Astrocyte (in vitro differentiated cells and primary cell): Measurements from ENCODE around the gene POLR1D. TPM values are rescaled to one million over a fixed set of nuclear protein-coding genes. Genes with fewer than 3 reads are reported as not detected.

Experiments
- DNase-seq: peaks from one replicate; pipeline ENCODE4 v3.0.0-alpha.2; 2010; ENCODE audit warnings: low read depth
- FAIRE-seq: peaks from 2 replicates; lab custom pipeline; 2011; peaks lifted over from hg19 to GRCh38; lab: Jason Lieb, UNC
- H2AFZ ChIP-seq: 2 replicates; pipeline ENCODE4 v1.6.0; 2012; ENCODE audit warnings: low read depth, low read length, inconsistent platforms
- H3K27ac ChIP-seq: 2 replicates; pipeline ENCODE4 v1.5.1; 2011; ENCODE audit warnings: low read depth, low read length, inconsistent platforms
- H3K27me3 ChIP-seq: 2 replicates; pipeline ENCODE4 v1.6.0; 2011; ENCODE audit warnings: low read length, inconsistent platforms; ENCODE audit not compliant: insufficient read depth
- H3K36me3 ChIP-seq: 2 replicates; pipeline ENCODE4 v1.5.1; 2011; ENCODE audit warnings: low read length, inconsistent platforms; ENCODE audit not compliant: insufficient read depth
- H3K4me1 ChIP-seq: 2 replicates; pipeline ENCODE4 v1.5.1; 2011; ENCODE audit warnings: low read length, inconsistent platforms; ENCODE audit not compliant: insufficient read depth
- H3K4me2 ChIP-seq: 2 replicates; pipeline ENCODE4 v1.6.0; 2012; ENCODE audit warnings: low read length, inconsistent platforms
- H3K4me3 ChIP-seq: 2 replicates; pipeline ENCODE4 v1.5.1; 2011; ENCODE audit warnings: low read depth, mild to moderate bottlenecking, low read length, inconsistent platforms; ENCODE audit not compliant: insufficient read depth
- H3K79me2 ChIP-seq: 2 replicates; pipeline ENCODE4 v1.6.0; 2012; ENCODE audit warnings: mild to moderate bottlenecking, low read length, inconsistent platforms; ENCODE audit not compliant: insufficient read depth
- H3K9ac ChIP-seq: 2 replicates; pipeline ENCODE4 v1.6.0; 2012; ENCODE audit warnings: mild to moderate bottlenecking, low read length, inconsistent platforms
- H3K9me3 ChIP-seq: 2 replicates; pipeline ENCODE4 v1.5.1; 2012; ENCODE audit warnings: low read depth, mild to moderate bottlenecking, low read length, inconsistent platforms; ENCODE audit not compliant: insufficient read depth
- H4K20me1 ChIP-seq: 2 replicates; pipeline ENCODE4 v1.6.0; 2012; ENCODE audit warnings: low read length, inconsistent platforms; ENCODE audit not compliant: insufficient read depth
- H3K27ac Mint-ChIP-seq: one replicate; pipeline ENCODE4 v1.8.0; 2021; ENCODE audit warnings: mild to moderate bottlenecking, mixed read lengths; ENCODE audit not compliant: unreplicated experiment
- H3K27me3 Mint-ChIP-seq: one replicate; pipeline ENCODE4 v1.8.0; 2021; ENCODE audit warnings: low read depth, mixed read lengths; ENCODE audit not compliant: unreplicated experiment
- H3K36me3 Mint-ChIP-seq: one replicate; pipeline ENCODE4 v1.8.0; 2021; ENCODE audit warnings: low read depth, mixed read lengths; ENCODE audit not compliant: unreplicated experiment
- H3K4me1 Mint-ChIP-seq: one replicate; pipeline ENCODE4 v1.8.0; 2021; ENCODE audit warnings: low read depth, mixed read lengths; ENCODE audit not compliant: unreplicated experiment
- H3K4me3 Mint-ChIP-seq: one replicate; pipeline ENCODE4 v1.8.0; 2021; ENCODE audit warnings: mild to moderate bottlenecking, moderate library complexity, mixed read lengths; ENCODE audit not compliant: unreplicated experiment
- H3K9me3 Mint-ChIP-seq: one replicate; pipeline ENCODE4 v1.8.0; 2021; ENCODE audit warnings: mild to moderate bottlenecking, mixed read lengths; ENCODE audit not compliant: unreplicated experiment
- EZH2 ChIP-seq: IDR thresholded peaks from 2 replicates; pipeline ENCODE4 v1.6.1; 2012; ENCODE audit warnings: mild to moderate bottlenecking, low read length, inconsistent platforms; ENCODE audit not compliant: insufficient read depth
- total RNA-seq: library from RNA; stranded (reverse); gene quantifications from 2 replicates; pipeline ENCODE4 v1.2.1, GENCODE V29; 2021
- TF ChIP-seq, protein P1 (sequence below): IDR thresholded peaks from 2 replicates; pipeline ENCODE4 v1.5.1; 2011; ENCODE audit warnings: low read depth, mild to moderate bottlenecking, inconsistent platforms, low read length, moderate library complexity; ENCODE audit not compliant: insufficient read depth

The POLR1D gene
- total RNA-seq, 1 donor from 2014 or later, result 118 TPM

DNA sequence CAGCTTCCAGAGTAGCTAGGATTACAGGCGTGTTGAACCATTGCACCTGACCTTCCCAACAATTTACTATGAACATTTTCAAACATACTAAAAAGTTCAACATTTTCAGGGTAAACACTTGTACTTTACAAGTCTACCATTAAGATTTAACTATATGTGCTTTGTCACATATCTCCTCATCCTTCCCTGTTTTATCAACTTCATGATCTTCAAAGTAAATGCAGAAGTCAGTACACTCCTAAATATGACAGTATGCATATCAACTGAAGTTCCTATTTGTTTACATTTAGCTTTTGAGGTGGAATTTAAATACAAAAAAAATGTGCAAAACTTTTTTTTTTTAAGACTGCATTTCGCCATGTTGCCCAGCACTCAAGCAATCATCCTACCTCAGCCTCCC, 19.9 kb upstream of the POLR1D start:
- H3K4me2 ChIP-seq, result no peak overlapping the region
- no peak overlapping the region for H2AFZ ChIP-seq
- H3K9ac ChIP-seq, result no peak overlapping the region
- Mint-ChIP-seq H3K4me3 (no peak overlapping the region), H3K9me3 (no peaks in the 10 kb centered on the region), H3K36me3 (no peaks in the 10 kb centered on the region), H3K4me1 (peaks cover 14% of the 10 kb centered on the region), H3K27me3 (no peaks in the 10 kb centered on the region), H3K27ac (no peak overlapping the region)
- no peak for DNase-seq
- peaks cover 1% of the 10 kb centered on the region for H3K4me1 ChIP-seq
- H3K79me2 ChIP-seq, result peaks cover 4% of the 10 kb centered on the region
- no peaks in the 10 kb centered on the region for H3K9me3 ChIP-seq
- H3K4me3 ChIP-seq, result no peak overlapping the region
- H3K36me3 ChIP-seq, result no peaks in the 10 kb centered on the region
- FAIRE-seq, result peak; percentile 50
- no peak overlapping the region for H3K27ac ChIP-seq
- H3K27me3 ChIP-seq, result no peaks in the 10 kb centered on the region
- H4K20me1 ChIP-seq, result peaks cover 12% of the 10 kb centered on the region
- TF ChIP-seq EZH2, result no peak
- TF ChIP-seq, protein P1, sequence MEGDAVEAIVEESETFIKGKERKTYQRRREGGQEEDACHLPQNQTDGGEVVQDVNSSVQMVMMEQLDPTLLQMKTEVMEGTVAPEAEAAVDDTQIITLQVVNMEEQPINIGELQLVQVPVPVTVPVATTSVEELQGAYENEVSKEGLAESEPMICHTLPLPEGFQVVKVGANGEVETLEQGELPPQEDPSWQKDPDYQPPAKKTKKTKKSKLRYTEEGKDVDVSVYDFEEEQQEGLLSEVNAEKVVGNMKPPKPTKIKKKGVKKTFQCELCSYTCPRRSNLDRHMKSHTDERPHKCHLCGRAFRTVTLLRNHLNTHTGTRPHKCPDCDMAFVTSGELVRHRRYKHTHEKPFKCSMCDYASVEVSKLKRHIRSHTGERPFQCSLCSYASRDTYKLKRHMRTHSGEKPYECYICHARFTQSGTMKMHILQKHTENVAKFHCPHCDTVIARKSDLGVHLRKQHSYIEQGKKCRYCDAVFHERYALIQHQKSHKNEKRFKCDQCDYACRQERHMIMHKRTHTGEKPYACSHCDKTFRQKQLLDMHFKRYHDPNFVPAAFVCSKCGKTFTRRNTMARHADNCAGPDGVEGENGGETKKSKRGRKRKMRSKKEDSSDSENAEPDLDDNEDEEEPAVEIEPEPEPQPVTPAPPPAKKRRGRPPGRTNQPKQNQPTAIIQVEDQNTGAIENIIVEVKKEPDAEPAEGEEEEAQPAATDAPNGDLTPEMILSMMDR, result no peak

DNA sequence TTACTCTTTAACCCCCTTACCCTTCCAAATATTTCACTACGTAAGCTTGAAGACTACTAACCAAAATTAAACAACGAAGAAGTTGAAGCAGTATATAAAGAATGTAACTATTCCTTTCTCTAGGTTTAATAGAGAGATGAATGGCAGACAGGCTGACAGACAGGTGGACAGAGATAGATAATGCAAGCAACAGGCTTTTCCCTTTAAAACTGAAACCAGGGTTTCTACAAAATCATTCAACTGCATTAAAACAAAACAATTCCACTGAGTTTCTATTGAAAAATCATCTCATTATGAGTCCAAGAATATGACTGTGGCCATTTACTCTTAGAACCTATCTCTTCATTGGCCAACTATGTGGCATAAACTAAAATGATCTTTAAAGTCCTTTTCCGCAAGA, 16.6 kb upstream of the POLR1D start:
- Mint-ChIP-seq H3K27ac (no peak overlapping the region), H3K36me3 (no peaks in the 10 kb centered on the region), H3K27me3 (no peaks in the 10 kb centered on the region), H3K4me3 (no peak overlapping the region), H3K9me3 (no peaks in the 10 kb centered on the region), H3K4me1 (peaks cover 12% of the 10 kb centered on the region)
- no peaks in the 10 kb centered on the region for H3K9me3 ChIP-seq
- H3K36me3 ChIP-seq, result no peaks in the 10 kb centered on the region
- H3K79me2 ChIP-seq, result peaks cover 12% of the 10 kb centered on the region
- no peak overlapping the region for H2AFZ ChIP-seq
- H3K4me2 ChIP-seq, result no peak overlapping the region
- H3K9ac ChIP-seq, result no peak overlapping the region
- no peak for FAIRE-seq
- no peak overlapping the region for H3K27ac ChIP-seq
- peaks cover 7% of the 10 kb centered on the region for H3K4me1 ChIP-seq
- DNase-seq, result no peak
- H4K20me1 ChIP-seq, result peaks cover 20% of the 10 kb centered on the region
- no peak overlapping the region for H3K4me3 ChIP-seq
- TF ChIP-seq, protein P1, result no peak
- no peak for TF ChIP-seq EZH2
- no peaks in the 10 kb centered on the region for H3K27me3 ChIP-seq

DNA sequence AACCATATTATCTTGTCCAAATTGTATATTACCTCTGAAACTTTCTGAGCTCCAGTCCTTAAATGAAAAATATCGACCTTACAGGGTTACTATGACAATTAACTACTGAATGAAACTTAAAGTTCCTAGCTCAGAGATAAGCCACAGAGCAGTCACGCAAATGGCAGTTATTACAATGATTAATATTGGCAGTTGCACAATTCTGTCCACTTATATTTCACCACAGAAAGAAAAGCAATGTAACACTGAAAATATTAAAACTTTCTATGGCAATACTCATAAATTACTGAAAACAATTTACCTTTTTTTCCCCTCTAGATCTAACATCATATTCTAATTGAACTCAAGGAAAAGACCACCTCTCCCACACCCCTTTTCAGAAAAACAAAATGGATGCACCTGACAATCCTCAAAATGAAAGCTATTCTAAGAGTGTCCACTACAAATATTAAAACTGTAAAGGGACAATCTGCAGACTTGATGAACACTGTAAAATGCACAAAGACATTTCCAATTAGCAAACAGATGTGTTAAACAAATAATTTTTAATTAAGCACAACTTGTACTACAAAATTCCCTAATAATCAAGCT, 16.0 kb upstream of the POLR1D start:
- Histone ChIP-seq H3K36me3 (no peaks in the 10 kb centered on the region), H3K4me3 (no peak overlapping the region), H3K27ac (no peak overlapping the region), H3K79me2 (peaks cover 17% of the 10 kb centered on the region), H3K4me1 (peaks cover 7% of the 10 kb centered on the region), H4K20me1 (peaks cover 22% of the 10 kb centered on the region), H3K27me3 (no peaks in the 10 kb centered on the region), H3K4me2 (no peak overlapping the region), H2AFZ (no peak overlapping the region), H3K9me3 (no peaks in the 10 kb centered on the region), H3K9ac (no peak overlapping the region)
- Mint-ChIP-seq H3K27me3 (no peaks in the 10 kb centered on the region), H3K4me3 (no peak overlapping the region), H3K9me3 (no peaks in the 10 kb centered on the region), H3K4me1 (peaks cover 10% of the 10 kb centered on the region), H3K27ac (no peak overlapping the region), H3K36me3 (no peaks in the 10 kb centered on the region)
- no peak for FAIRE-seq
- DNase-seq, result peak; percentile 22
- TF ChIP-seq EZH2, result no peak
- TF ChIP-seq, protein P1, result no peak
